Keratinocyte (primary cell): ENCODE data around the gene JAKMIP2. TPM values are rescaled to one million over a fixed set of nuclear protein-coding genes. Genes with fewer than 3 reads are reported as not detected.

Experiments
- DNase-seq: peaks from one replicate; pipeline ENCODE4 v3.0.0-alpha.2; 2011; ENCODE audit warnings: low read depth, missing footprints, low spot score
- FAIRE-seq: peaks from 2 replicates; lab custom pipeline; 2011; peaks lifted over from hg19 to GRCh38; lab: Jason Lieb, UNC
- H2AFZ ChIP-seq: 2 replicates; pipeline ENCODE4 v1.6.0; 2012; ENCODE audit warnings: low read length, control low read depth, inconsistent platforms; ENCODE audit not compliant: control insufficient read depth
- H3K27ac ChIP-seq: 2 replicates; pipeline ENCODE4 v1.5.1; 2011; ENCODE audit warnings: low read length; ENCODE audit not compliant: control insufficient read depth, insufficient read depth
- H3K27me3 ChIP-seq: 3 replicates; pipeline ENCODE4 v1.6.0; 2011; ENCODE audit warnings: low read length; ENCODE audit not compliant: control insufficient read depth, insufficient read depth; ENCODE audit errors: extremely low read depth
- H3K36me3 ChIP-seq, 2 experiments: 2 replicates in 1 of 2; 3 replicates in 1 of 2; pipeline ENCODE4 v1.5.1; 2011; ENCODE audit warnings: low read length in 2 of 2, mild to moderate bottlenecking in 1 of 2; ENCODE audit not compliant: control insufficient read depth in 2 of 2, insufficient read depth in 2 of 2; ENCODE audit errors: extremely low read depth in 1 of 2
- H3K4me1 ChIP-seq: 3 replicates; pipeline ENCODE4 v1.5.1; 2011; ENCODE audit warnings: low read length; ENCODE audit not compliant: control insufficient read depth, insufficient read depth; ENCODE audit errors: extremely low read depth
- H3K4me2 ChIP-seq: 3 replicates; pipeline ENCODE4 v1.6.0; 2011; ENCODE audit warnings: low read depth, low read length; ENCODE audit not compliant: control insufficient read depth, insufficient read depth; ENCODE audit errors: extremely low read depth
- H3K4me3 ChIP-seq, 3 experiments: fragments of 200-600 bp in 1 of 3; sonication (generic) in 1 of 3; 2 replicates in 2 of 3; 3 replicates in 1 of 3; pipeline ENCODE4 v1.5.1; 2011 to 2016; ENCODE audit warnings: low read length in 3 of 3, mild to moderate bottlenecking in 3 of 3, control low read depth in 2 of 3, inconsistent platforms in 1 of 3, low read depth in 1 of 3, mixed read lengths in 1 of 3, mixed run types in 1 of 3, moderate library complexity in 1 of 3; ENCODE audit not compliant: control insufficient read depth in 2 of 3, insufficient read depth in 2 of 3; ENCODE audit errors: extremely low read depth in 1 of 3
- H3K79me2 ChIP-seq: 2 replicates; pipeline ENCODE4 v1.6.0; 2012; ENCODE audit warnings: low read length; ENCODE audit not compliant: control insufficient read depth, insufficient read depth
- H3K9ac ChIP-seq: 3 replicates; pipeline ENCODE4 v1.6.0; 2011; ENCODE audit warnings: low read length; ENCODE audit not compliant: control insufficient read depth, insufficient read depth; ENCODE audit errors: extremely low read depth
- H3K9me1 ChIP-seq: 3 replicates; pipeline ENCODE4 v1.6.0; 2011; ENCODE audit warnings: low read length; ENCODE audit not compliant: control insufficient read depth, insufficient read depth; ENCODE audit errors: extremely low read depth
- H3K9me3 ChIP-seq: 2 replicates; pipeline ENCODE4 v1.5.1; 2012; ENCODE audit warnings: low read depth, low read length; ENCODE audit not compliant: control insufficient read depth
- H4K20me1 ChIP-seq: 3 replicates; pipeline ENCODE4 v1.6.0; 2011; ENCODE audit warnings: low read length; ENCODE audit not compliant: control insufficient read depth, insufficient read depth; ENCODE audit errors: extremely low read depth
- CTCF ChIP-seq, 3 experiments: IDR thresholded peaks in 1 of 3; conservative IDR thresholded peaks in 1 of 3; optimal IDR thresholded peaks in 1 of 3; 2 replicates in 2 of 3; 3 replicates in 1 of 3; pipeline versions ENCODE3 to v1.5.1; 2011; ENCODE audit warnings: low read length in 3 of 3, mild to moderate bottlenecking in 3 of 3, moderate library complexity in 2 of 3, control low read depth in 1 of 3, inconsistent platforms in 1 of 3; ENCODE audit not compliant: insufficient read depth in 2 of 3; ENCODE audit errors: extremely low read depth in 1 of 3
- EZH2 ChIP-seq: IDR thresholded peaks from one replicate; pipeline ENCODE4 v1.6.1; 2012; ENCODE audit warnings: inconsistent platforms, mild to moderate bottlenecking, low read length, moderate library complexity
- dilution Hi-C: fragments of 300-500 bp; cut with MboI; formaldehyde crosslinking; loops from one replicate; pipeline ENCODE4 v1.7.0; 2020; ENCODE audit warnings: low sequenced_read_pairs; ENCODE audit not compliant: extremely low pct_ligation_motif_present
- polyA plus RNA-seq, 5 experiments: library from polyadenylated mRNA; depleted of rRNA in 3 of 5; stranded (reverse) in 3 of 5; stranded (forward) in 1 of 5; unstranded in 1 of 5; fragments of >200 nt; gene quantifications; 1 replicate in 1 of 5; 2 replicates in 3 of 5; 3 replicates in 1 of 5; pipeline versions ENCODE4 v1.2.1 to v1.2.3, GENCODE V29; 2011 to 2012; ENCODE audit warnings: missing spikeins in 2 of 5, low read depth in 1 of 5, low replicate concordance in 1 of 5

The JAKMIP2 gene
- polyA plus RNA-seq, 1 donor (not counting 4 experiments of a cell fraction or from before 2014, with no cell fraction given) = not detected

DNA sequence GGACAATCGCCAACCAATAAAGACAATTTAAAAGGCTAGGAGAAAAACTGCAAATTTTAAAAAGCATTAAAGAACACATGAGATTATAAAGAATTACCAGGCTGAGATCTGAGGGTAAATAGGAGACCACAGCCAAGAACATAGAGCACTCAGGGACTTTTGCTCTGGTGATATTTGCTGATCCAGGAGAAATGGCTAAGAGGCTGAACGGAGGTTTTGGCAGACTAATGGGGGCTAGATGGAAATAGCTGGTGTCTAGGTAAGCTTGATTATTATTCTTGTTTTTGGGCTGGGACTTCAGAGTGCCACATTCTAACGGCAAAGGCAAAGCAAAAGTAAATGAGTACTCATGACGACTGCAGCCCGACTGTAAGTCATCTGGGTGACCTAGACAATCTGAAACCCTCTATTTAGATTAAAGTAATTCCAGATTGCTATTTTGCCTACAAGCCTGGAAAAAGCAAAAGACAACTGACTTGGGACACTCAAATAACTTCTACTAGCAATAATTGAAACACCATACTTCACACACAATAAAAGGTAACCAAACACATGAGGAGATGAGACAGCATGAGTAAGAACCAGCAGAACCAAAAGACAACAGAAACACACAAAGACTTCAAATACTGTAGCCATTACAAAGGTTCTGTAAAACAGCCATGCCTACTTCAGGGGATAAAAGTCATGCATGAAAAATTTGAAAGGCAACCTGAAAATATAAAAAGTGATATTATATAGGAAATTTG, 68.8 kb downstream of the JAKMIP2 start:
- H3K4me3 ChIP-seq = no peak overlapping the region

GRCh38 chr5:147712598-147712997, 69.9 kb downstream of the JAKMIP2 start:
- TF ChIP-seq EZH2 (no peak), CTCF (optimal IDR thresholded peaks at IDR 0.05 in 1 of 3, IDR thresholded peaks at IDR 0.05 in 1 of 3, conservative IDR thresholded peaks at IDR 0.05 in 1 of 3; ENCODE audit: extremely low read depth in 1 of 3, insufficient read depth in 2 of 3, low read length in 3 of 3) (no peak)
- no peak overlapping the region for H3K4me2 ChIP-seq
- no peaks in the 10 kb centered on the region for H4K20me1 ChIP-seq
- H3K9me3 ChIP-seq = no peaks in the 10 kb centered on the region
- no peak for DNase-seq
- no peak overlapping the region for H3K27ac ChIP-seq
- no peak for FAIRE-seq
- H3K4me3 ChIP-seq = no peak overlapping the region
- no peaks in the 10 kb centered on the region for H3K4me1 ChIP-seq
- no peak overlapping the region for H3K9ac ChIP-seq
- H3K36me3 ChIP-seq = no peaks in the 10 kb centered on the region
- no peaks in the 10 kb centered on the region for H3K27me3 ChIP-seq
- no peak overlapping the region for H2AFZ ChIP-seq
- H3K79me2 ChIP-seq = no peaks in the 10 kb centered on the region
- dilution Hi-C loops = no loop called here
- H3K9me1 ChIP-seq = no peaks in the 10 kb centered on the region

More for the DNA sequence above, 68.8 kb downstream of the JAKMIP2 start:
- TF ChIP-seq CTCF (optimal IDR thresholded peaks at IDR 0.05 in 1 of 3, IDR thresholded peaks at IDR 0.05 in 1 of 3, conservative IDR thresholded peaks at IDR 0.05 in 1 of 3; ENCODE audit: extremely low read depth in 1 of 3, insufficient read depth in 2 of 3, low read length in 3 of 3) = no peak
- TF ChIP-seq EZH2 = no peak
- no peak for DNase-seq
- H3K4me1 ChIP-seq = no peaks in the 10 kb centered on the region
- no peak overlapping the region for H3K4me2 ChIP-seq
- no peaks in the 10 kb centered on the region for H4K20me1 ChIP-seq
- no peaks in the 10 kb centered on the region for H3K9me3 ChIP-seq
- dilution Hi-C loops = no loop called here
- FAIRE-seq = no peak
- H3K9ac ChIP-seq = no peak overlapping the region
- no peaks in the 10 kb centered on the region for H3K36me3 ChIP-seq
- no peaks in the 10 kb centered on the region for H3K79me2 ChIP-seq
- H3K9me1 ChIP-seq = no peaks in the 10 kb centered on the region
- no peak overlapping the region for H3K27ac ChIP-seq
- H3K27me3 ChIP-seq = no peaks in the 10 kb centered on the region
- H2AFZ ChIP-seq = no peak overlapping the region
